Endodermal cell (in vitro differentiated cells): ENCODE measurements around the gene TRAP1. TPM values are rescaled to one million over a fixed set of nuclear protein-coding genes. Genes with fewer than 3 reads are reported as not detected.

Experiments
- DNase-seq: peaks from one replicate; pipeline ENCODE4 v3.0.0-alpha.2; 2017
- H3K27ac ChIP-seq: 2 replicates; pipeline ENCODE4 v1.5.1; 2013; ENCODE audit warnings: mild to moderate bottlenecking, low read depth, low read length, moderate library complexity
- H3K27me3 ChIP-seq: 2 replicates; pipeline ENCODE4 v1.6.1; 2013; ENCODE audit warnings: mild to moderate bottlenecking, low read length, moderate library complexity; ENCODE audit not compliant: insufficient read depth, control insufficient read depth, poor library complexity, severe bottlenecking
- H3K36me3 ChIP-seq: 2 replicates; pipeline ENCODE4 v1.7.0; 2013; ENCODE audit warnings: mild to moderate bottlenecking, low read length, moderate library complexity; ENCODE audit not compliant: control insufficient read depth, insufficient read depth
- H3K4me1 ChIP-seq: one replicate; pipeline ENCODE4 v1.7.0; 2013; ENCODE audit warnings: low read length; ENCODE audit not compliant: control insufficient read depth, insufficient read depth
- H3K4me3 ChIP-seq: 2 replicates; pipeline ENCODE4 v1.5.1; 2013; ENCODE audit warnings: mild to moderate bottlenecking, low read length, moderate library complexity
- H3K9ac ChIP-seq: 2 replicates; pipeline ENCODE4 v1.6.1; 2013; ENCODE audit warnings: mild to moderate bottlenecking, low read length, moderate library complexity; ENCODE audit not compliant: poor library complexity, severe bottlenecking; ENCODE audit errors: extremely low read depth
- H3K9me3 ChIP-seq: 2 replicates; pipeline ENCODE4 v1.6.1; 2013; ENCODE audit warnings: mild to moderate bottlenecking, low read length, moderate library complexity; ENCODE audit not compliant: control insufficient read depth
- H3K27ac Mint-ChIP-seq: 2 replicates; pipeline ENCODE4 v1.8.0; 2020; ENCODE audit warnings: mixed read lengths
- H3K27me3 Mint-ChIP-seq: 2 replicates; pipeline ENCODE4 v1.8.0; 2021; ENCODE audit warnings: mild to moderate bottlenecking, mixed read lengths; ENCODE audit not compliant: insufficient read depth
- H3K36me3 Mint-ChIP-seq: 2 replicates; pipeline ENCODE4 v1.8.0; 2020; ENCODE audit warnings: low read depth, mixed read lengths
- H3K4me1 Mint-ChIP-seq: 2 replicates; pipeline ENCODE4 v1.8.0; 2020; ENCODE audit warnings: mixed read lengths
- H3K4me3 Mint-ChIP-seq: 2 replicates; pipeline ENCODE4 v1.8.0; 2020; ENCODE audit warnings: mild to moderate bottlenecking, moderate library complexity, mixed read lengths
- H3K9me3 Mint-ChIP-seq: 2 replicates; pipeline ENCODE4 v1.8.0; 2020; ENCODE audit warnings: mild to moderate bottlenecking, mixed read lengths
- WGBS, 2 experiments: methylation state at CpG; one replicate each; pipeline versions ENCODE4 v1.1.5 to v1.1.7; 2013; ENCODE audit warnings: missing lambda C conversion rate in 2 of 2, mixed read lengths in 1 of 2; ENCODE audit not compliant: insufficient coverage in 1 of 2, insufficient read length in 1 of 2; 5-methylcytosine and 5-hydroxymethylcytosine counted together
- total RNA-seq, 2 donors: library from RNA; stranded (reverse); fragmentation: NEBNext Ultra II Directional in 1 of 2; extraction: Animal tissue kit (Norgen Biotek cat#: 25700) in 1 of 2; gene quantifications; 2 replicates in 1 of 2; 3 replicates in 1 of 2; pipeline ENCODE4 v1.2.1, GENCODE V29; 2021
- TF ChIP-seq, protein P1 (sequence below): fragments of 200-600 bp; sonication (generic); conservative IDR thresholded peaks from 2 replicates; pipeline ENCODE4 v1.5.0; 2021; ENCODE audit warnings: antibody characterized with exemption, mild to moderate bottlenecking

TRAP1 gene
- total RNA-seq, 2 donors from 2014 or later, result 144 to 156 TPM

DNA sequence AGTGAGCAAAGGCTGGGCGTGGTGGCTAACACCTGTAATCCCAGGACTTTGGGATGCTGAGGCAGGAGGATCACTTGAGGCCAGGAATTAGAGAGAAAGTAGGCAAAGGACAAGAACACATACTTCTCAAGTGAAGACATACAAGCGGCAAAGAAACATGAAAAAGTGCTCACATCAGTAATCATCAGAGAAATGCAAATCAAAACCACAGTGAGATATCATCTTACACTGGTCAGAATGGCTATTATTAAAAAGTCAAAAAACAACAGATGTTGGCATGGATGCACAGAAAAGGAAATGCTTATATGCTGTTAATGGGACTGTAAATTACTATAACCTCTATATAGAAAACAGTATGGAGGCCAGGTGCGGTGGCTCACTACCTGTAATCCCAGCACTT, 93.7 kb downstream of the TRAP1 start:
- 97 to 100% methylated on average over 3 of the region's 3 CpGs for WGBS, 2 experiments
- peaks cover 1% of the 10 kb centered on the region for H3K4me1 Mint-ChIP-seq
- DNase-seq, result no peak
- peaks cover 5% of the 10 kb centered on the region for H3K36me3 Mint-ChIP-seq
- Histone ChIP-seq H3K4me3 (no peak overlapping the region), H3K36me3 (no peaks in the 10 kb centered on the region), H3K4me1 (no peaks in the 10 kb centered on the region), H3K9me3 (no peaks in the 10 kb centered on the region), H3K27ac (no peak overlapping the region), H3K27me3 (no peaks in the 10 kb centered on the region), H3K9ac (no peak overlapping the region)
- H3K9me3 Mint-ChIP-seq, result no peaks in the 10 kb centered on the region
- H3K4me3 Mint-ChIP-seq, result no peak overlapping the region
- TF ChIP-seq, protein P1, sequence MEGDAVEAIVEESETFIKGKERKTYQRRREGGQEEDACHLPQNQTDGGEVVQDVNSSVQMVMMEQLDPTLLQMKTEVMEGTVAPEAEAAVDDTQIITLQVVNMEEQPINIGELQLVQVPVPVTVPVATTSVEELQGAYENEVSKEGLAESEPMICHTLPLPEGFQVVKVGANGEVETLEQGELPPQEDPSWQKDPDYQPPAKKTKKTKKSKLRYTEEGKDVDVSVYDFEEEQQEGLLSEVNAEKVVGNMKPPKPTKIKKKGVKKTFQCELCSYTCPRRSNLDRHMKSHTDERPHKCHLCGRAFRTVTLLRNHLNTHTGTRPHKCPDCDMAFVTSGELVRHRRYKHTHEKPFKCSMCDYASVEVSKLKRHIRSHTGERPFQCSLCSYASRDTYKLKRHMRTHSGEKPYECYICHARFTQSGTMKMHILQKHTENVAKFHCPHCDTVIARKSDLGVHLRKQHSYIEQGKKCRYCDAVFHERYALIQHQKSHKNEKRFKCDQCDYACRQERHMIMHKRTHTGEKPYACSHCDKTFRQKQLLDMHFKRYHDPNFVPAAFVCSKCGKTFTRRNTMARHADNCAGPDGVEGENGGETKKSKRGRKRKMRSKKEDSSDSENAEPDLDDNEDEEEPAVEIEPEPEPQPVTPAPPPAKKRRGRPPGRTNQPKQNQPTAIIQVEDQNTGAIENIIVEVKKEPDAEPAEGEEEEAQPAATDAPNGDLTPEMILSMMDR, result no peak
- no peaks in the 10 kb centered on the region for H3K27me3 Mint-ChIP-seq
- H3K27ac Mint-ChIP-seq, result no peak overlapping the region

DNA sequence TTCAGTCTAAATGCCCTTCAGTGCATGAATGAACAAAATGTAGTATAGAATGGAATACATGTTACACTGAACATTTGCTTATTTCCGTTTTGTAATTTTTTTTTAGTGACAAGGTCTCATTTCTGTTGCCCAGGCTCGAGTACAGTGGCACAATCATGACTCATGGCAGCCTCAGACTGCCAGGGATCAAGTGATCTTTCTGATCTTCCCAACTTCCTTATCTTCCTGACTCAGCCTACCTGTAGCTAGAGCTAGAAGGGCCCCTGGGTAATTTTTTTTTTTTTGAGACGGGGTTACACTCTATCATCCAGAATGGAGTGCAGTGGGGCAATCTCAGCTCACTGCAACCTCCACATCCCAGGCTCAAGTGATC, 98.6 kb downstream of the TRAP1 start:
- Histone ChIP-seq H3K27ac (no peak overlapping the region), H3K9me3 (no peaks in the 10 kb centered on the region), H3K4me1 (no peaks in the 10 kb centered on the region), H3K4me3 (no peak overlapping the region), H3K9ac (no peak overlapping the region), H3K36me3 (peaks cover 5% of the 10 kb centered on the region), H3K27me3 (no peaks in the 10 kb centered on the region)
- Mint-ChIP-seq H3K4me3 (no peak overlapping the region), H3K36me3 (peaks cover 23% of the 10 kb centered on the region), H3K4me1 (peaks cover 5% of the 10 kb centered on the region), H3K9me3 (peaks cover 2% of the 10 kb centered on the region), H3K27ac (no peak overlapping the region), H3K27me3 (no peaks in the 10 kb centered on the region)
- DNase-seq, result no peak
- TF ChIP-seq, protein P1, result no peak
- 96% methylated on average over 2 to 3 of the region's 3 CpGs for WGBS, 2 experiments

DNA sequence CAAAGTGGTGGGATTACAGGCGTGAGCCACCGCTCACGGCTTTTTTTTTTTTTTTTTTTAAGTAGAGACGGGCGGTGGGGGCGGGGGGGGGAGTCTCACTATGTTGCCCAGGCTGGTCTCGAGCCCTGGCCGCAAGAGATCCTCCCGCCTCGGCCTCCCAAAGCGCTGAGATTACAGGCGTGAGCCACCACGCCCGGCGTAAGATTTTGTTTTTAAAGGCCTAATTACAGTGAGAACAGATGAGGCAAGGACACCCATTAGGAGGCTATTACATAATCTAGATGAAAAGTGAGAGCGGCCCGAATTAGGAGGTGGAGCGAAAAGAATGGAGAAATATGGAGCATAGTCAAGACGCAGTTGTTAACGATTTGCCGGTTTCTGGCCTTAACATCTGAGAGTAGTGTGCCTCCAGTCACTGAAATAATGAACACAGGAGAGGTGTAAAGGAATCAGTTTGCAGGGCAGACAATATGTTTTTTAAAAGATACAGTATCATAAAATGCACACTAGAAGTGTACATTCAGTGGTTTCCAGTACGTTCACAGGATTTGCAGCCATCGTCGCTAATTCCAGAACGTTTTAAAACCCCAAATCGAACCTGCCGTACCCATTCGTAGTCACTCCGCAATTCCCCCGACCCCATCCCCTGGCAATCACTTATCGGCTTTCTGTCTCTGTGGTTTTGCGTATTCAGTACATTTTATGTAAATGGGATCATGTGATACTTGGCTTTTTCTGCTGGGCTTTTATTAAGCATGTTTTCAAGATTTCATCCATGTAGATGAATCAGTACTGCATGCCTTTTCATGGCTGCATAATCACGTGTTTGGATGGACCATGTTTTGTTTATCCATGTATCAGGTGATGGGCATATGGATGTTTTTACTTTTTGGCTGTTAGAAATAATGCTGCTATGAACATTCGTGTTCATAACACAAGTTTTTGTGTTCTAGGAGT, 104.5 kb downstream of the TRAP1 start:
- Histone ChIP-seq H3K4me3 (peak overlapping the region; percentile 92), H3K9me3 (no peaks in the 10 kb centered on the region), H3K36me3 (peaks cover 5% of the 10 kb centered on the region), H3K4me1 (no peaks in the 10 kb centered on the region), H3K9ac (peak overlapping the region; percentile 3), H3K27ac (no peak overlapping the region), H3K27me3 (no peaks in the 10 kb centered on the region)
- Mint-ChIP-seq H3K27ac (no peak overlapping the region), H3K4me1 (peaks cover 23% of the 10 kb centered on the region), H3K9me3 (peaks cover 2% of the 10 kb centered on the region), H3K4me3 (peak overlapping the region; percentile 99), H3K27me3 (no peaks in the 10 kb centered on the region), H3K36me3 (peaks cover 24% of the 10 kb centered on the region)
- 83 to 95% methylated on average over 26 to 34 of the region's 34 CpGs for WGBS, 2 experiments
- DNase-seq, result no peak
- TF ChIP-seq, protein P1, result no peak
